Measurements from ENCODE around the gene TBCD. TPM values are rescaled to one million over a fixed set of nuclear protein-coding genes. Genes with fewer than 3 reads are reported as not detected.
A peak's percentile ranks its signal among the peaks of the same experiment; 100 is the strongest.

TBCD gene
- total RNA-seq, 1 experiment from 2014 or later, result 29.6 TPM

- H3K27me3 ChIP-seq (ENCODE audit: low read length), result no peaks in the 10 kb centered on the region
- intact Hi-C loops (cut with micrococcal nuclease), result no loop called here
- H3K79me2 ChIP-seq (ENCODE audit: low read length), result peaks cover 12% of the 10 kb centered on the region
- H3K4me2 ChIP-seq (ENCODE audit: low read length), result no peak overlapping the region; the same call in 1 of the 2 replicates
- H3K27ac ChIP-seq (ENCODE audit: low read length), result peak overlapping the region; percentile 100
- ChIA-PET POLR2A (ENCODE audit: unreplicated experiment) (no interaction called here), CTCF (no interaction called here)
- DNase-seq (no peak), ATAC-seq (no peak)
- H3K9me2 ChIP-seq (replicated peaks; ENCODE audit: low read length), result no peaks in the 10 kb centered on the region
- H3K4me1 ChIP-seq (ENCODE audit: insufficient read depth, low read length), result peaks cover 51% of the 10 kb centered on the region
- H3K9me3 ChIP-seq (ENCODE audit: low read length), result no peaks in the 10 kb centered on the region
- H3K9ac ChIP-seq (ENCODE audit: low read length), result peak overlapping the region; percentile 90
- TF ChIP-seq EZH2phosphoT487 (IDR thresholded peaks at IDR 0.05; ENCODE audit: borderline replicate concordance, low read length), result no peak
- no peak for TF ChIP-seq CTCF (conservative IDR thresholded peaks at IDR 0.05; ENCODE audit: low read depth, low read length)
- no peak for TF ChIP-seq EZH2 (IDR thresholded peaks at IDR 0.05; ENCODE audit: low read length, unreplicated experiment)
- H4K20me1 ChIP-seq (ENCODE audit: low read length), result no peaks in the 10 kb centered on the region
- no peak overlapping the region for H2AFZ ChIP-seq (ENCODE audit: low read length)
- no peaks in the 10 kb centered on the region for H3F3A ChIP-seq (ENCODE audit: low read length, unreplicated experiment)
- no peak overlapping the region for H3K4me3 ChIP-seq (ENCODE audit: low read length)
- H3K36me3 ChIP-seq (ENCODE audit: low read depth, low read length), result no peaks in the 10 kb centered on the region
- BruUV-seq (replicated peaks), result no TSS peak
These were observed 135.6 kb downstream of the TBCD start for GRCh38 chr17:82887255-82888164.

DNA sequence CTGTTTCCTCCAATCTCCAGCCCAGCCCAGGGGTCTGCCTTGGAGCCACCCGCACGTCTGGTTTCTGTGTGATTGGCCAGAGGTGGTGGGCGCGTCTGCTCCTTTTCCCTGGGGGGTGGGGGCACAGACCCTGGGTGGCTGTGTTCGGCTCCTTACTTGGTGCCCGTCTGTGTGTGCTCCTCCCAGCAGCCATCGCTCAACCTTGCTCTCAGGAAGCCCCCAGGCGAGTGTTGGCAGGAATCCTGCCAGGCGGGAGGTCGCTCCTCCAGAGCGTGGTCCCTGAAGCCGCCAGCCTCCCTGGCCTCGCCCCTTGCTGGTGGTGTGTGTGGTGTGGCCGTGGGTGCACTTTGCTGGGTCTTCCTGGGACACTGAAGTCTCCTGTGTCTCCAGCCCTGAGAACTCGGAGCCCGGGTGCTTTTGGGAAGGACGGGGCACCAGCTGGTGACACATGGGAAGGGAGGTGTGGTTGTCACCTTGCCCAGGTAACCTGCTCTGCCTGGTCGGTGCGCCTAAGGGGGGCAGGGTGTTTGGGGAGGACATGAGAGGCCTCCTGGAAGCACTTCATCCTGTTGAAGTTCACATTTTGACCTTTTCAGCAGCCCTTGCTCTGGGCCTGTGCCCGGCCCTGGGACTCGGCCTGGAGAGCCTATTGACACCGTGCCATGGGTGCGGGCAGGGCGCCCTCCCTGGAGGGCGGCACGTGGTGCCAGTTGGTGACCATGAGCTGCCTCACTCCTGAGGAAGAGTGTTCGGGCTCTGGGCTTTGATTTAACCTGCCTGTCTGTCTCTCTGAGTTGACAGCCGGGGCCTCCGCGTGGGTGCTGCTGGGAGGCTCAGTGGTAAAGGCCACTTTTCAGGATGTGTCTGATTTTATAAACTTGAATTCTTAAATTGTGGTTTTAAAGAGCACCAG lies 137.0 kb downstream of the TBCD start:
- POLR2A ChIA-PET (ENCODE audit: unreplicated experiment), result no interaction called here
- no peak for DNase-seq
- Histone ChIP-seq H3K4me2 (ENCODE audit: low read length) (peak overlapping the region; percentile 76), H3K27ac (ENCODE audit: low read length) (peak overlapping the region; percentile 100), H3K36me3 (ENCODE audit: low read depth, low read length) (no peaks in the 10 kb centered on the region), H3F3A (ENCODE audit: low read length, unreplicated experiment) (no peaks in the 10 kb centered on the region), H3K27me3 (ENCODE audit: low read length) (no peaks in the 10 kb centered on the region), H3K79me2 (ENCODE audit: low read length) (peaks cover 12% of the 10 kb centered on the region), H2AFZ (ENCODE audit: low read length) (0 out of 2 replicates have a peak overlapping the region, but pooled peaks have one; percentile 12), H3K9ac (ENCODE audit: low read length) (peak overlapping the region; percentile 90), H3K4me1 (ENCODE audit: insufficient read depth, low read length) (peaks cover 51% of the 10 kb centered on the region), H3K9me3 (ENCODE audit: low read length) (no peaks in the 10 kb centered on the region), H3K4me3 (ENCODE audit: low read length) (peak overlapping the region; percentile 17; the same call in 1 of the 2 replicates), H4K20me1 (ENCODE audit: low read length) (no peaks in the 10 kb centered on the region), H3K9me2 (replicated peaks; ENCODE audit: low read length) (no peaks in the 10 kb centered on the region)
- BruUV-seq (replicated peaks), result TSS peak; percentile 92
- no peak for TF ChIP-seq EZH2 (IDR thresholded peaks at IDR 0.05; ENCODE audit: low read length, unreplicated experiment)
- TF ChIP-seq EZH2phosphoT487 (IDR thresholded peaks at IDR 0.05; ENCODE audit: borderline replicate concordance, low read length), result peak; percentile 85; the same call in 1 of the 2 replicates
- no peak for TF ChIP-seq CTCF (conservative IDR thresholded peaks at IDR 0.05; ENCODE audit: low read depth, low read length)
- peak; percentile 58 for ATAC-seq
- CTCF ChIA-PET, result interaction anchor here (0.6 to 1.1 kb wide), 2 partner anchors 25 to 72 kb away, joined by 3 to 4 read pairs; no protein-coding TSS in a partner anchor
- intact Hi-C loops (cut with micrococcal nuclease), result no loop called here
